H1 (cell line): ENCODE data around the gene KIAA0040. TPM values are rescaled to one million over a fixed set of nuclear protein-coding genes. Genes with fewer than 3 reads are reported as not detected.

Experiments
- BRCA1 ChIP-seq: IDR thresholded peaks from 2 replicates; pipeline ENCODE4 v1.6.1; 2012; ENCODE audit warnings: low read depth, low read length, improper control_type of control experiment
- GABPA ChIP-seq: IDR thresholded peaks from 2 replicates; pipeline ENCODE4 v1.6.1; 2011; ENCODE audit warnings: mild to moderate bottlenecking, low read length, moderate library complexity, borderline replicate concordance; ENCODE audit not compliant: insufficient read depth
- SRF ChIP-seq: IDR thresholded peaks from 2 replicates; pipeline ENCODE4 v1.6.1; 2011; ENCODE audit warnings: mild to moderate bottlenecking, low read depth, low read length, moderate library complexity
- polyA plus RNA-seq, 7 experiments: library from polyadenylated mRNA; depleted of rRNA in 3 of 7; stranded (reverse) in 5 of 7; unstranded in 2 of 7; fragments of >200 nt in 5 of 7; fragments of 200-250 nt in 2 of 7; gene quantifications; 1 replicate in 5 of 7; 2 replicates in 1 of 7; 4 replicates in 1 of 7; pipeline versions ENCODE4 v1.2.1 to v1.2.3, GENCODE V29; 2011 to 2013; ENCODE audit warnings: missing spikeins in 2 of 7, mixed read lengths in 2 of 7
- total RNA-seq: library from RNA; stranded (reverse); fragmentation: NEBNext Ultra II Directional; extraction: Animal tissue kit (Norgen Biotek cat#: 25700); gene quantifications from 2 replicates; pipeline ENCODE4 v1.2.1, GENCODE V29; 2021

KIAA0040 gene
- total and polyA plus RNA-seq, 2 of the 8 experiments (the other 6 are each of a cell fraction or from before 2014, with no cell fraction given) = 11.0 to 14.1 TPM

- TF ChIP-seq SRF (no peak), BRCA1 (no peak), GABPA (no peak)
- TF ChIP-seq, all 59 proteins: peak for 0
Observed at GRCh38 chr1:175222296-175222938, 29.8 kb upstream of the KIAA0040 start (continued).
